T-helper 2 cell treated with Interferon-gamma antibody and Interleukin-4, amounts not matched to agents 5 μg/mL and 100 μg/mL, for 36 hours (primary cell): ENCODE data around the gene LAMA3.
"Not testable (repeated sequence)": the region's sequence is repeated elsewhere in the genome, so short reads cannot be mapped to it uniquely, and the experiment has no call there.

Experiments
- DNase-seq: peaks from one replicate; pipeline ENCODE4 v3.0.0; 2021; ENCODE audit warnings: low spot score
- H3K27ac Mint-ChIP-seq: one replicate; pipeline ENCODE4 v1.8.0; 2021; ENCODE audit warnings: mild to moderate bottlenecking, mixed read lengths
- H3K27me3 Mint-ChIP-seq: one replicate; pipeline ENCODE4 v1.8.0; 2021; ENCODE audit warnings: low read depth, mixed read lengths
- H3K36me3 Mint-ChIP-seq: one replicate; pipeline ENCODE4 v1.8.0; 2021; ENCODE audit warnings: low read depth, mixed read lengths
- H3K4me1 Mint-ChIP-seq: one replicate; pipeline ENCODE4 v1.8.0; 2021; ENCODE audit warnings: low read depth, mixed read lengths
- H3K4me3 Mint-ChIP-seq: one replicate; pipeline ENCODE4 v1.8.0; 2022; ENCODE audit warnings: mild to moderate bottlenecking, moderate library complexity, mixed read lengths
- H3K9me3 Mint-ChIP-seq: one replicate; pipeline ENCODE4 v1.8.0; 2021; ENCODE audit warnings: mixed read lengths

The LAMA3 gene

DNA sequence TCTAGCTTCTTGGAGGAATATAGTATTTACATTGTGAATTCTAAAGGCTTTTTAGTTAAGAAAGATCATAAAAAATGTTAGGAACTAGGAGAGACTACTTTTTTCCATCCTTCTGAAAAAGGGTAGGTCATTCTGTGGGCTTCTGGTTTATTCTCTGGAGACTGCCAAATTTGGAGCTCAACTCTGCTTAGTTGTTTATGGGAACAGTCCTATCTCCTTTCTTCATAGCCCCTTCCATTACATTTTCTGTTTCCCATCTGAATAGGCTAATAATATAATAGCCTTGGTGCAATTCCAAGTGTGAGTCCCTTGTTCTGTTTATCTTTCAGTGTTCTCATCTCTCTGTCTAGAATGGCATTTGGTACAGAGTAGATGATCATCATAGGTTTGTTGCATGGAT lies 15.6 kb downstream of the LAMA3 start:
- no peak overlapping the region for H3K4me3 Mint-ChIP-seq
- H3K27ac Mint-ChIP-seq, result no peak overlapping the region
- H3K4me1 Mint-ChIP-seq, result no peaks in the 10 kb centered on the region
- DNase-seq, result no peak
- peaks cover 1% of the 10 kb centered on the region for H3K36me3 Mint-ChIP-seq
- H3K27me3 Mint-ChIP-seq, result peaks cover 54% of the 10 kb centered on the region
- H3K9me3 Mint-ChIP-seq, result peaks cover 6% of the 10 kb centered on the region

DNA sequence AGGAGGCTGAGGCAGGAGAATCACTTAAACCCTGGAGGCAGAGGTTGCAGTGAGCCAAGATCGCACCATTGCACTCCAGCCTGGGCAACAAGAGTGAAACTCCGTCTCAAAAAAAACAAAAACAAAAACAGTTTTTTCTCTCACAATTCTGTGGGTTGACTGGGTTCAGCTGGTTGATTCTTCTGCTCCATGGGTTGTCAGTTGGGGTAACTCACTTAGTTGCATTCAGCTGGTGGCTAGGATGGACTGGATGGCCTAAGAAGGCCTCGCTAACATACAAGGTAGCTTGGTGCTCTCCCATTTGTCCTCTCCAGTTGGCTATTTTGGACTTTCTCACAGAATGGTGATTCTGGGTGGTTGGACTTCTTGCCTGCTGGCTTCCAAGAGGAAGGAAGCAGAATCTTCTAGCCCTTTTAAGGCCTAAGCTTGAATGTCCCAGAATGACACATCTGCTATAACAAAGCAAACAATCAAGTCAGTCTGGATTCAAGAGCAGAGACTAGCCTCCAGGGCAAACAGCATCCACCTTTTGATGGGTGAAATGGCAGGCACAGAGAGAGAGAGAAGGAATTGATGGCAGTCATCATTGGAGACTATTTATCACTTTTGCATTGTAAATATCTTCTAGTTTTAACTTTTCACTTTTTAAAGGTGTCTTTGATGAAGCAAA lies 17.9 kb downstream of the LAMA3 start:
- no peak for DNase-seq
- Mint-ChIP-seq H3K9me3 (peaks cover 6% of the 10 kb centered on the region), H3K27me3 (peaks cover 38% of the 10 kb centered on the region), H3K27ac (no peak overlapping the region), H3K36me3 (peaks cover 1% of the 10 kb centered on the region), H3K4me3 (no peak overlapping the region), H3K4me1 (peaks cover 4% of the 10 kb centered on the region)

DNA sequence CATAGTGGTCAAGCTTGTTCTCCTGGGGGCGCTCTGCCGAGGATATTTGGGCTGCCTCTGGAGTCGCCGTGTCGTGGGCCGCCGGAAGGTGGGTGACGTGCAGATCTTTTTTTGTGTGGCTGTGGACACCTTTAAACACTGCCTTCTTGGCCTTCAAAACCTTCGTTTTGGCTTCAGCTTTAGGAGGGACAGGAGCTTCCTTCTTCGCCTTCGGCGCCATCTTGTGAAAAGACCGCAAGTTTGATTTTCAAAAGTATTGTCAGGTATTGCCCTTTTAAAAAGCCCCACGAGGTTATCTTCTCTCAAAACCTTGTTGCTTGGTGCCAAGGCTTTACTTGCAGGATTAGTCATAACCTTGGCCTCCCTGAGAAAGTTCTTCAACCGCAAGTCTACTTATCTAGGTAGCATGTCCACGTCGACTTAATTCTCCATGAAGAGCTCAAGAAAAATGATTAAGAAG lies 20.8 kb downstream of the LAMA3 start:
- peaks cover 1% of the 10 kb centered on the region for H3K36me3 Mint-ChIP-seq
- no peak for DNase-seq

DNA sequence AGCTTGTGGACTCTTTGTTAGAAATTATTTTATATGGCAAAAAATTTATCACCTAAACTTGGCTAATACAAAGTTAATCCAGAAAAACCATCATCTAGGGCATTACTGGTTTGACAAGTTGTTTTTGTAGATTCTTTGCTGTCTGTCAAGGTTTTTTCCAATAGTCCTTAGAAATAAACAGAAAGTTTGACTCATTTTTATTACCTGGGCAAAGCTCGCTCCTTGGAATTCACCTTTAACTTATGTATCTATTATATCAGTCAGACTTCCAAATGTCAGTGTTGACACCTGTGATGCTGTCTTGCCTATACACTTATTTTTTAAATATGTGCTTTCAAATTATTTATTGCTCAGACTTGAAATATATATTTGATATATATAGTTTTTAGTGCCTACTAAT lies 21.7 kb downstream of the LAMA3 start:
- peaks cover 21% of the 10 kb centered on the region for H3K27me3 Mint-ChIP-seq
- no peak overlapping the region for H3K4me3 Mint-ChIP-seq
- H3K4me1 Mint-ChIP-seq, result peaks cover 18% of the 10 kb centered on the region
- no peak overlapping the region for H3K27ac Mint-ChIP-seq
- peaks cover 1% of the 10 kb centered on the region for H3K36me3 Mint-ChIP-seq
- DNase-seq, result no peak
- H3K9me3 Mint-ChIP-seq, result peaks cover 6% of the 10 kb centered on the region

More for the DNA sequence above, 20.8 kb downstream of the LAMA3 start:
- H3K4me1 Mint-ChIP-seq, result peaks cover 18% of the 10 kb centered on the region
- H3K27me3 Mint-ChIP-seq, result peaks cover 22% of the 10 kb centered on the region
- H3K27ac Mint-ChIP-seq, result no peak overlapping the region
- H3K4me3 Mint-ChIP-seq, result no peak overlapping the region
- H3K9me3 Mint-ChIP-seq, result peaks cover 6% of the 10 kb centered on the region

DNA sequence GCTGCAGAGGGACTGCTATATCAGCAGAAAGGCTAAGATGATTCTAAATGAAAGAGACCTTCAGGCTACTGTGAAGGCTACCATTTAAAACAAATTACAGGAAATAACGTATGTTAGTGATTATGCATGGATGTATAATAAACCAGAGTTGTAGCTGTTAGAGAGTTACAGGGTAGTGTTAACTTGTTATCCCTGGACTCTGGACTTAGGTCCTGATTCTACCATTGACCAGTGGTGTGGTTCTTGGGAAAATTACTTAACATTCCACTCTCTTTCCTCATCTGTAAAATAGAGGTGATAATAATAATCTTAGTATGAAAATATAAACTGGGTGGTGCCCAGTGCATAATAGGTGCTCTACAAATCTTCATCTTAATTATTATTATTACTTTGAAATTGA lies 22.2 kb downstream of the LAMA3 start:
- peaks cover 18% of the 10 kb centered on the region for H3K4me1 Mint-ChIP-seq
- H3K27me3 Mint-ChIP-seq, result peaks cover 21% of the 10 kb centered on the region
- H3K27ac Mint-ChIP-seq, result no peak overlapping the region
- no peak overlapping the region for H3K4me3 Mint-ChIP-seq
- DNase-seq, result no peak
- H3K9me3 Mint-ChIP-seq, result peaks cover 6% of the 10 kb centered on the region
- H3K36me3 Mint-ChIP-seq, result peaks cover 1% of the 10 kb centered on the region

- DNase-seq, result no peak
- peaks cover 18% of the 10 kb centered on the region for H3K4me1 Mint-ChIP-seq
- H3K27me3 Mint-ChIP-seq, result peaks cover 20% of the 10 kb centered on the region
- peaks cover 1% of the 10 kb centered on the region for H3K36me3 Mint-ChIP-seq
- H3K4me3 Mint-ChIP-seq, result peak overlapping the region; percentile 37
- no peak overlapping the region for H3K27ac Mint-ChIP-seq
- H3K9me3 Mint-ChIP-seq, result peaks cover 6% of the 10 kb centered on the region
Measured at GRCh38 chr18:23712445-23712844, 23.2 kb downstream of the LAMA3 start.

DNA sequence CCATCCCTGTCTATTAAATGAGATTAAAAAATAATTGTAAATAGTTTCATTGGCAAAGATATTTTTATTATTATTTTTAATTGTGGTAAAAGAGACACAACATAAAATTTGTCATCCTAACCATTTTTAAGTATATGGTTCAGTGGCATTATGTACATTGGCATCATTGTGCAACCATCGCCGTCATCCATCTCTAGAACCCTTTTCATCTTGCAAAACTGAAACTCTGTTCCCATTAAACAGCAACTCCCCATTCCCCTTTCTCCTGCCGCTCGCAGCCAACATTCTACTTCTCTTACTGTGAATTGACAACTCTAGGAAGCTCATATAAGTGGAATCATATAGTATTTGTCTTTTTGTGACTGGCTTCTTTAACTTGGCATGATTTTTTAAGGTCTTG lies 25.3 kb downstream of the LAMA3 start:
- Mint-ChIP-seq H3K4me3 (no peak overlapping the region), H3K4me1 (peaks cover 18% of the 10 kb centered on the region), H3K9me3 (no peaks in the 10 kb centered on the region), H3K36me3 (peaks cover 1% of the 10 kb centered on the region), H3K27me3 (peaks cover 13% of the 10 kb centered on the region), H3K27ac (no peak overlapping the region)
- no peak for DNase-seq

- peaks cover 14% of the 10 kb centered on the region for H3K27me3 Mint-ChIP-seq
- H3K36me3 Mint-ChIP-seq, DNase-seq, H3K27ac Mint-ChIP-seq, H3K9me3 Mint-ChIP-seq, H3K4me3 Mint-ChIP-seq: not testable (repeated sequence)
- peaks cover 18% of the 10 kb centered on the region for H3K4me1 Mint-ChIP-seq
Measured at GRCh38 chr18:23716079-23716478, 26.8 kb downstream of the LAMA3 start.

DNA sequence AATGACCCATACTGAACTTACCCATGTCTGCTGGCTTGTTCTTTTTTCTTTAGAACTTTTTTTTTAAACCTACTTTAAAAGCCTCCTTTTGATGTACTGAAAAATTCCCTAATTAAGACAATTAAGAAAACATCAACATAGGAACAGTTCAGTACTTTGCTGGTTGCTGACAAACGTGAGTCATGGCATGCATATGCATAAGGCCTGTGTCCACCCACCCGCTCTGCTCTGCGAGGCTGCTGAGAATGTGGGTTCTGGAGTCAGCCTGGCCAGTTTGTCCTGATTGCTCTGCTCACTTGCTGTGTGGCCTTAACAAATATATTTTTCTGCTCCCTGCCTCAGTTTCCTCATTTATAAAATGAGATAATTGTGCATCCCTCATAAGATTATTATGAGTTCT lies 27.3 kb downstream of the LAMA3 start:
- Mint-ChIP-seq H3K4me3 (no peak overlapping the region), H3K4me1 (peaks cover 18% of the 10 kb centered on the region), H3K9me3 (no peaks in the 10 kb centered on the region), H3K36me3 (no peaks in the 10 kb centered on the region), H3K27ac (no peak overlapping the region), H3K27me3 (peaks cover 17% of the 10 kb centered on the region)
- DNase-seq, result no peak

- Mint-ChIP-seq H3K36me3 (no peaks in the 10 kb centered on the region), H3K4me1 (peaks cover 14% of the 10 kb centered on the region), H3K27ac (no peak overlapping the region), H3K4me3 (no peak overlapping the region), H3K9me3 (no peaks in the 10 kb centered on the region), H3K27me3 (peaks cover 22% of the 10 kb centered on the region)
- DNase-seq, result no peak
Measured at GRCh38 chr18:23716966-23717365, 27.7 kb downstream of the LAMA3 start.

GRCh38 chr18:23718243-23718720 lies 29.0 kb downstream of the LAMA3 start:
- H3K4me3 Mint-ChIP-seq, result no peak overlapping the region
- no peak overlapping the region for H3K27ac Mint-ChIP-seq
- H3K36me3 Mint-ChIP-seq, result no peaks in the 10 kb centered on the region
- no peak for DNase-seq
- peaks cover 29% of the 10 kb centered on the region for H3K27me3 Mint-ChIP-seq
- no peaks in the 10 kb centered on the region for H3K9me3 Mint-ChIP-seq
- H3K4me1 Mint-ChIP-seq, result peaks cover 3% of the 10 kb centered on the region

GRCh38 chr18:23718731-23719130 lies 29.5 kb downstream of the LAMA3 start:
- no peaks in the 10 kb centered on the region for H3K36me3 Mint-ChIP-seq
- H3K27ac Mint-ChIP-seq, result no peak overlapping the region
- no peaks in the 10 kb centered on the region for H3K9me3 Mint-ChIP-seq
- no peaks in the 10 kb centered on the region for H3K4me1 Mint-ChIP-seq
- peaks cover 30% of the 10 kb centered on the region for H3K27me3 Mint-ChIP-seq
- DNase-seq, result no peak
- H3K4me3 Mint-ChIP-seq, result no peak overlapping the region

DNA sequence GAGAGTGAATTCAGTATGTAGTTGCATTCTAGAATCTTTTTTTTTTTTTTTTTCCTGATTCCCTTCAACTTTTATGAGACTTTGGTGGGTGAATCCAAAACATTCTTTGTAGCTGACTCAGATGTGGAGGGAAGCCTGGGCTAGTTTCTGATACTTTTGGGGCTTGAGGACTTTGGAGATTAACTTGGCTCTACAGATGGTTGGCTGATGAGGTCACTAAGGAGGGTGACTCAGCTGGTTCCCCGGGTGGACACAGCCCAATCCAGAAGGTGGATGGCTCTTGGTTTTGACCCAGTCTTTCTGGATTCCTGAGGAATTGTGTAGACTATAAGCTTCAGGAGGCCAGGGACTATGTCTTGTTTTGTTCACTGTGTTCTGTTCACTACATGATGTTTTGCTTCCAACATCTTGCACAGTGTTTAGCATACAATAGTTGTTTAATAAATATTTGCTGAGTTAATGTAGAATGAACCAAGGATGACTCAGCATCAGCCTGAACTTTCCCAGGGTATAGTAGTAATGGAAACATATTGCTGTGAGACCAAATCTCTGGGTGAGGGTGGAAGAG lies 30.5 kb downstream of the LAMA3 start:
- Mint-ChIP-seq H3K9me3 (no peaks in the 10 kb centered on the region), H3K36me3 (no peaks in the 10 kb centered on the region)
- DNase-seq, result no peak

DNA sequence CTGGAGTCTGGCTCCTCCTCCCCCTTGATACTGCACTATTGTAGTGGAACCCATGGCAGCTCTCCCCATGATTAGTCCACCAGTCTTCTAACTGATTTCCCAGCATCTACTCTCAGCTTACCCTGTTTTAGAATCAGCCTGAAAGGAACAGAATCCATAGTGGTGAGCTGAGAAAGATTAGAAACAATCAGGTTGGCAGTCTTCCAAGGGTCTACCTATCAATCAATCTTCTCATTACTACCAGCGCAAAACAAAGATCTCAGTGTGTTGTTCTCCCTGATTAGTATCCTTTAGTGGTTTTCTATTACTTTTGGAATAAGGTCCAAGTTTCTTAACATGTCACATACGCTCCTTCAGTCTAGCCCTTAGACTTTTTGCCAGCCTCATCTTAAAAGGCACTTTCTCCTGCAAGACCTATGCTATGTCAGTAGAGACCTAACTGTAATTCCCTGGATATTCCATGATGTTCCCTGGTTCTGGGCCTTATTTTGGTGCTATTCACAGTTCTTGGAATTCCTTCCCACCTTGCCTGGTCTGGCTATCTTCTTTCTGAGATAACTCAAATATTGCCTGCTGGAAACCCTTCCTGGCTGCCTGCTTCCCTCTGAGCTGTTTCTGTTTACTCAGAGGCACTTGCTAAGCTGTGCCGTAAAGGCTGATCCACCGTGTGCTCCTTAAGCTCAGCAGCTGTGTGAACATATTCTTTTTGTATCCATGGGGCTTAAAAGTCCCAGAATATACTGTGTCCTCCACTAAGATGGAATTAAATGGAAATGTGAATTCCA lies 32.6 kb downstream of the LAMA3 start:
- H3K27me3 Mint-ChIP-seq, result peaks cover 32% of the 10 kb centered on the region
- H3K9me3 Mint-ChIP-seq, result no peaks in the 10 kb centered on the region
- H3K27ac Mint-ChIP-seq, result no peak overlapping the region
- H3K4me1 Mint-ChIP-seq, result no peaks in the 10 kb centered on the region
- no peaks in the 10 kb centered on the region for H3K36me3 Mint-ChIP-seq
- no peak for DNase-seq
- H3K4me3 Mint-ChIP-seq, result no peak overlapping the region

More for the DNA sequence above, 30.5 kb downstream of the LAMA3 start:
- no peak overlapping the region for H3K4me3 Mint-ChIP-seq
- H3K27ac Mint-ChIP-seq, result no peak overlapping the region
- H3K4me1 Mint-ChIP-seq, result no peaks in the 10 kb centered on the region
- peaks cover 34% of the 10 kb centered on the region for H3K27me3 Mint-ChIP-seq
